GM18511 (cell line): ENCODE results near the gene ELOVL6.
"Not testable (repeated sequence)": the region's sequence is repeated elsewhere in the genome, so short reads cannot be mapped to it uniquely, and the experiment has no call there.

Experiments
- ATAC-seq: cut with Tn5 transposase; IDR thresholded peaks from one replicate; pipeline ENCODE4 v1.9.1; 2021; ENCODE audit warnings: mild to moderate bottlenecking, moderate library complexity; ENCODE audit not compliant: unreplicated experiment

The ELOVL6 gene

GRCh38 chr4:110197529-110198042 is 829 bp downstream of the ELOVL6 start:
- peak; percentile 25 for ATAC-seq

GRCh38 chr4:110196871-110197528 is 1.4 kb downstream of the ELOVL6 start:
- peak; percentile 35 for ATAC-seq

- peak; percentile 35 for ATAC-seq
Measured at GRCh38 chr4:110196206-110196870, 2.1 kb downstream of the ELOVL6 start.

- ATAC-seq: peak; percentile 1
Measured at GRCh38 chr4:110195561-110196205, 2.7 kb downstream of the ELOVL6 start.

- peak; percentile 66 for ATAC-seq
Measured at GRCh38 chr4:110193822-110194761, 4.3 kb downstream of the ELOVL6 start.

- ATAC-seq: not testable (repeated sequence)
Measured at GRCh38 chr4:110193287-110193686, 5.1 kb downstream of the ELOVL6 start.

GRCh38 chr4:110190249-110190648 is 8.2 kb downstream of the ELOVL6 start:
- no peak for ATAC-seq

- peak; percentile 79 for ATAC-seq
Measured at GRCh38 chr4:110188113-110188512, 10.3 kb downstream of the ELOVL6 start.

GRCh38 chr4:110184791-110185155 is 13.6 kb downstream of the ELOVL6 start:
- ATAC-seq: no peak

- no peak for ATAC-seq
Measured at GRCh38 chr4:110184140-110184790, 14.2 kb downstream of the ELOVL6 start.

- no peak for ATAC-seq
Measured at GRCh38 chr4:110183643-110184042, 14.8 kb downstream of the ELOVL6 start.

- ATAC-seq: no peak
Measured at GRCh38 chr4:110183058-110183457, 15.4 kb downstream of the ELOVL6 start.

GRCh38 chr4:110181890-110182289 is 16.5 kb downstream of the ELOVL6 start:
- ATAC-seq: no peak

- ATAC-seq: no peak
Measured at GRCh38 chr4:110175634-110176033, 22.8 kb downstream of the ELOVL6 start.

- no peak for ATAC-seq
Measured at GRCh38 chr4:110172972-110173371, 25.4 kb downstream of the ELOVL6 start.

GRCh38 chr4:110171971-110172370 is 26.4 kb downstream of the ELOVL6 start:
- no peak for ATAC-seq

GRCh38 chr4:110170861-110171260 is 27.6 kb downstream of the ELOVL6 start:
- ATAC-seq: no peak

- ATAC-seq: peak; percentile 90
Measured at GRCh38 chr4:110165382-110166286, 32.8 kb downstream of the ELOVL6 start.

- ATAC-seq: no peak
Measured at GRCh38 chr4:110164856-110165255, 33.6 kb downstream of the ELOVL6 start.
